ENCODE data around the gene OSBPL2.

OSBPL2 gene

GRCh38 chr20:62237801-62238568 lies at the start of gene OSBPL2:
OSBPL2 (plus strand) TSS chr20:62238521; CDS start chr20:62256185, 17,664 bp downstream.
- TF ChIP-seq FOXM1 (IDR thresholded peaks at IDR 0.05; ENCODE audit: borderline replicate concordance, low read depth) (no peak), TAF1 (IDR thresholded peaks at IDR 0.05; ENCODE audit: low read depth) (0 out of 2 replicates have a peak, but pooled peaks have one; percentile 49), EGR1 (IDR thresholded peaks at IDR 0.05) (peak; percentile 45; the same call in 1 of the 2 replicates), NFIC (IDR thresholded peaks at IDR 0.05) (peak; percentile 49; the same call in 1 of the 2 replicates), ZBTB7A (IDR thresholded peaks at IDR 0.05; ENCODE audit: low read depth) (no peak), TEAD4 (IDR thresholded peaks at IDR 0.05) (no peak), RAD21 (IDR thresholded peaks at IDR 0.05; ENCODE audit: low read depth) (no peak), EP300 (IDR thresholded peaks at IDR 0.05; ENCODE audit: borderline replicate concordance) (no peak), CREB1 (IDR thresholded peaks at IDR 0.05; ENCODE audit: low read depth) (no peak), YY1 (IDR thresholded peaks at IDR 0.05; ENCODE audit: low read depth) (no peak), TCF12 (IDR thresholded peaks at IDR 0.05; ENCODE audit: low read depth) (no peak), CEBPB (IDR thresholded peaks at IDR 0.05) (no peak)
- TF ChIP-seq, protein P1, sequence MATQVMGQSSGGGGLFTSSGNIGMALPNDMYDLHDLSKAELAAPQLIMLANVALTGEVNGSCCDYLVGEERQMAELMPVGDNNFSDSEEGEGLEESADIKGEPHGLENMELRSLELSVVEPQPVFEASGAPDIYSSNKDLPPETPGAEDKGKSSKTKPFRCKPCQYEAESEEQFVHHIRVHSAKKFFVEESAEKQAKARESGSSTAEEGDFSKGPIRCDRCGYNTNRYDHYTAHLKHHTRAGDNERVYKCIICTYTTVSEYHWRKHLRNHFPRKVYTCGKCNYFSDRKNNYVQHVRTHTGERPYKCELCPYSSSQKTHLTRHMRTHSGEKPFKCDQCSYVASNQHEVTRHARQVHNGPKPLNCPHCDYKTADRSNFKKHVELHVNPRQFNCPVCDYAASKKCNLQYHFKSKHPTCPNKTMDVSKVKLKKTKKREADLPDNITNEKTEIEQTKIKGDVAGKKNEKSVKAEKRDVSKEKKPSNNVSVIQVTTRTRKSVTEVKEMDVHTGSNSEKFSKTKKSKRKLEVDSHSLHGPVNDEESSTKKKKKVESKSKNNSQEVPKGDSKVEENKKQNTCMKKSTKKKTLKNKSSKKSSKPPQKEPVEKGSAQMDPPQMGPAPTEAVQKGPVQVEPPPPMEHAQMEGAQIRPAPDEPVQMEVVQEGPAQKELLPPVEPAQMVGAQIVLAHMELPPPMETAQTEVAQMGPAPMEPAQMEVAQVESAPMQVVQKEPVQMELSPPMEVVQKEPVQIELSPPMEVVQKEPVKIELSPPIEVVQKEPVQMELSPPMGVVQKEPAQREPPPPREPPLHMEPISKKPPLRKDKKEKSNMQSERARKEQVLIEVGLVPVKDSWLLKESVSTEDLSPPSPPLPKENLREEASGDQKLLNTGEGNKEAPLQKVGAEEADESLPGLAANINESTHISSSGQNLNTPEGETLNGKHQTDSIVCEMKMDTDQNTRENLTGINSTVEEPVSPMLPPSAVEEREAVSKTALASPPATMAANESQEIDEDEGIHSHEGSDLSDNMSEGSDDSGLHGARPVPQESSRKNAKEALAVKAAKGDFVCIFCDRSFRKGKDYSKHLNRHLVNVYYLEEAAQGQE (IDR thresholded peaks at IDR 0.05; ENCODE audit: low read depth), result no peak
- TF ChIP-seq, protein P2, sequence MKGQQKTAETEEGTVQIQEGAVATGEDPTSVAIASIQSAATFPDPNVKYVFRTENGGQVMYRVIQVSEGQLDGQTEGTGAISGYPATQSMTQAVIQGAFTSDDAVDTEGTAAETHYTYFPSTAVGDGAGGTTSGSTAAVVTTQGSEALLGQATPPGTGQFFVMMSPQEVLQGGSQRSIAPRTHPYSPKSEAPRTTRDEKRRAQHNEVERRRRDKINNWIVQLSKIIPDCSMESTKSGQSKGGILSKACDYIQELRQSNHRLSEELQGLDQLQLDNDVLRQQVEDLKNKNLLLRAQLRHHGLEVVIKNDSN (IDR thresholded peaks at IDR 0.05), result peak; percentile 93
- TF ChIP-seq, protein P3, sequence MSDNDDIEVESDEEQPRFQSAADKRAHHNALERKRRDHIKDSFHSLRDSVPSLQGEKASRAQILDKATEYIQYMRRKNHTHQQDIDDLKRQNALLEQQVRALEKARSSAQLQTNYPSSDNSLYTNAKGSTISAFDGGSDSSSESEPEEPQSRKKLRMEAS (IDR thresholded peaks at IDR 0.05), result peak; percentile 89

- no peak for TF ChIP-seq TCF12 (IDR thresholded peaks at IDR 0.05; ENCODE audit: low read depth)
Measured at GRCh38 chr20:62190639-62191411, 47.5 kb upstream of the OSBPL2 start.

DNA sequence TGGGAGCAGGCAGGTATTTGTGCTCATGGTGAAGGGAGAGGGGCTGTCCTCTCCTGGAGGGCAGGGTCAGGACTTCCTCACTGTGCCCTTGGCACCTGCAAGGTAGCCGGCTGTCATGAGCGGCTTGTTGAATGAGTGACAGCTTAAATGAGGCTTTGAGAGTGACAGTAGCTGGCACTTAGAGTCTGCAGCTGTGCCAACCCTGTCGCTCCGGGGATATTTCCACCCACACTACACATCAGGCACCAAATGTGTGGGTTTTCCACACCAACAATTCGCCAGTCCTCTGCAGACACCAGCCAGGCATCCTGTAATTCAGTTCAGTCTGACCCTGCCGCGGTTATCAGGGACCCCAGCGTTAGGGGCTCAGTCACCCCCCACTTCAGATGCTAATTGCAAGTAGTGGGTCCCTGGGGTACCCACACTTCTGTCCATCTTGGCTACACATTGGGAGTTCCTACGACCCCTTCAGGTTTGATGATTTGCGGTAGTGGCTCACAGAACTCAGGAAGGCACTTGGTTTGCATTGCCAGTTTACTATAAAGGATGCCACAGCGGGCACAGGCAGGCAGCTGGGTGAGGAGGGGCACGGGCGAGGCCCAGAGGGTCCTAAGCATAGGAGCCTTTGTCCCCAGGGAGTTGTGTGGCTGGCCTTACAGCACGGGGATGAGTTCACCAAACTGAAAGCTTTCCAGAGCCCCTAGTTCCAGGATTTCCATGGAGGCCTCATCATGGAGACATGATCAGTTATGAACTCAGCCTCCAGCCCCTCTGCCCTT lies 46.4 kb upstream of the OSBPL2 start:
- no peak for TF ChIP-seq ZBTB7A (IDR thresholded peaks at IDR 0.05; ENCODE audit: low read depth)
- TF ChIP-seq RAD21 (IDR thresholded peaks at IDR 0.05; ENCODE audit: low read depth), result no peak
- TF ChIP-seq TAF1 (IDR thresholded peaks at IDR 0.05; ENCODE audit: low read depth), result no peak
- TF ChIP-seq, protein P3 (IDR thresholded peaks at IDR 0.05), result no peak
- no peak for TF ChIP-seq NFIC (IDR thresholded peaks at IDR 0.05)
- no peak for TF ChIP-seq CREB1 (IDR thresholded peaks at IDR 0.05; ENCODE audit: low read depth)
- no peak for TF ChIP-seq TCF12 (IDR thresholded peaks at IDR 0.05; ENCODE audit: low read depth)

DNA sequence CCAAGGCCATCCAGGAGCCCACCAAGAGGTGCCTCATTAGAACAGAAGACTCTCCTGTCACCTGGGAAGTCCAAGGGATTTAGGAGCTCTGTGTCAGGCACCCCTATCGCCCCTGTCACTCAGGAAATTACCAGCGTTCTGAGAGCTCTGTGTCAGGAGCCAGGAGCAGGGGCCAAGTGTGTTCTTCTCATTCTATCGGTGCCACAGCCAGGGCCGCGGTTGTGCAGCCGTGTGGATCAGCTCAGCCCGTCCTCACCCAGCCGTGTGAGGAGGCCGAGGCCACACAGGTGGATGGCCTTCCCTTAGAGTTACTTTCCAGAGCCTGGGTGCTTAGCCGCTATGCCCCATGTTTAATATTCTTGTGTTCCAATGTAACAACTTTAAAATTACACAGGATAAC lies 45.7 kb upstream of the OSBPL2 start:
- no peak for TF ChIP-seq TAF1 (IDR thresholded peaks at IDR 0.05; ENCODE audit: low read depth)
- no peak for TF ChIP-seq NFIC (IDR thresholded peaks at IDR 0.05)
- TF ChIP-seq FOXM1 (IDR thresholded peaks at IDR 0.05; ENCODE audit: borderline replicate concordance, low read depth), result no peak
- TF ChIP-seq ZBTB7A (IDR thresholded peaks at IDR 0.05; ENCODE audit: low read depth), result no peak
- no peak for TF ChIP-seq YY1 (IDR thresholded peaks at IDR 0.05; ENCODE audit: low read depth)
- TF ChIP-seq RAD21 (IDR thresholded peaks at IDR 0.05; ENCODE audit: low read depth), result no peak
- TF ChIP-seq, protein P1 (IDR thresholded peaks at IDR 0.05; ENCODE audit: low read depth), result no peak
- TF ChIP-seq, protein P2 (IDR thresholded peaks at IDR 0.05), result no peak
- no peak for TF ChIP-seq TEAD4 (IDR thresholded peaks at IDR 0.05)
- TF ChIP-seq CEBPB (IDR thresholded peaks at IDR 0.05), result no peak
- TF ChIP-seq, protein P3 (IDR thresholded peaks at IDR 0.05), result no peak
- TF ChIP-seq TCF12 (IDR thresholded peaks at IDR 0.05; ENCODE audit: low read depth), result no peak
- no peak for TF ChIP-seq EP300 (IDR thresholded peaks at IDR 0.05; ENCODE audit: borderline replicate concordance)
- TF ChIP-seq EGR1 (IDR thresholded peaks at IDR 0.05), result no peak
- no peak for TF ChIP-seq CREB1 (IDR thresholded peaks at IDR 0.05; ENCODE audit: low read depth)

Data from Ishikawa (cell line).